Activated T-helper 1 cell treated with Interleukin-2 at 50 U/mL for 16 hours (primary cell): ENCODE measurements around the gene COLQ.
"Not testable (repeated sequence)": the region's sequence is repeated elsewhere in the genome, so short reads cannot be mapped to it uniquely, and the experiment has no call there.

Source experiments
- DNase-seq: peaks from one replicate; pipeline ENCODE4 v3.0.0-alpha.2; 2020; ENCODE audit warnings: low read depth

The COLQ gene

DNA sequence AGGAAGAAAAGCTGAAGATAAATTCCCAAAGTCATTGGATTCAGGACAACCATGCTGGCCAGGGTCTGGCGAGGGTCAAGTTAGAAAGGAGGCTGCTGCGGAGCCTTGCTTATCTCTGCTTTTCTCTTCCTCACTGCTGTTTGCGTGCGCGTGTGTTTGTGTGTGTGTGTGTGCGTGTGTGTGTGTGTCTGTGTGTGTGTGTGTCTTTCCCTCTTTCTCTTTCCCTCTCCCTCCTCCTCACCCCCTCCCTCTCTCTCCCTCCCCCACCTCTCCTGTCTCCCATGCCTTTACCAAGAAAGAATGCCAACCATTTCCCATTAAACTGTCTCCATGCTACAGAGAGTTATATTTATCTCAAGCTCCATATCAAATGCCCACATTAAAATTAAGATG is at the start of gene COLQ:
TSS of gene COLQ (minus strand) at position 134 of the 393 bp plus-strand sequence. CDS start at position 53, 81 bp downstream.
- no peak for DNase-seq

DNA sequence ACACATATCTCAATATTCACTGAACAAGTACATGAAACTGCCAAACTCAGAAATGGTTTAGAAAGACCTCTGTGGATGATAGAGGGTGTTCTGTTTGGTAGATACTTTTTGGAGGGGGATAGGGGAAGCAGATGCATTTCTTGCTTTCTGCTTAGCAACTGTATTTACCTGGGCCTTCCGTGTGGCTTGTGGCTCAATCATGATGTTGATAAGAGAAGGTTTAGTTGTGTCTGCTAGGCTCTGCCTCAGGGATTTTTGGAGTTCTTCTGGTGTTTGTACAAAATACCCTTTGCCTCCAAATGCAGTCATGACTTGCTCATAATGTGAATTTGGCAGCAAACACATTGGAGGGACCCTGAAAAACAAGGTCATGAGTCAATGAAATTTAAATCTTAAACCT is 41.7 kb upstream of the COLQ start:
- DNase-seq, result no peak

DNA sequence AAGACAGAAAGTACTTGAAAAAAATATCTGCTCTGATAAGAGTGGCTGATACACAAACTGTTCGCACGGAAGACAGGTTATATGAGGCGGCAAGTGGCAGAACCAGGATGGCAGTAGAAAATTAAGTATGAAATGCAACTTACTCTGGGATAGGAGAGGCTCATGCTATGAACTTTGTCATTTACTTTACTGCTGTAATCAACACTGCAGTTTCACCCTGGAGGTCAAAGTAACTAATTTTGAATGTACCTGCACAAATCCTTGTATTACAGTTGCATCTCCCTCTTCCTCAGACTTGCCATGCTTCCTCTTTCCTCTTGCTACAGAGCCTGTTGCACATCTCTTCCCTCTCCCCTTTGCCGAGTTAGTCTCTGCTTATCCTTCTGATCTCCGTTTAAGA is 41.1 kb upstream of the COLQ start:
- no peak for DNase-seq

DNA sequence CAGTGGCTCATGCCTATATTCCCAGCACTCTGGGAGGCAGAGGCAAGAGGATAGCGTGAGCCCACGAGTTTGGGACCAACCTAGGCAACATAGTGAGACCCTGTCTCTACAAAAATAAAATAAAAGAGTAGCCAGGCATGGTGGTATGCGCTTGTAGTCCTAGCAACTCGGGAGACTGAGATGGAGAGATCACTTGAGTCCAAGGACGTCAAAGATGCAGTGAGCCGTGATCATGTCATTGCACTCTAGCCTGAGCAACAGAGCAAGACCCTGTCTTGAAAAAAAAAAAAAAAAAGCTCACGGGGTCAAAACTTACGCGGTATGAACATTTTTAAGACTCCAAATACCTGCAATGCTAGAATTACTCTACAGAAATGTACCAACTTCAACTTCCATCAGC is 37.1 kb upstream of the COLQ start:
- DNase-seq, result no peak

DNA sequence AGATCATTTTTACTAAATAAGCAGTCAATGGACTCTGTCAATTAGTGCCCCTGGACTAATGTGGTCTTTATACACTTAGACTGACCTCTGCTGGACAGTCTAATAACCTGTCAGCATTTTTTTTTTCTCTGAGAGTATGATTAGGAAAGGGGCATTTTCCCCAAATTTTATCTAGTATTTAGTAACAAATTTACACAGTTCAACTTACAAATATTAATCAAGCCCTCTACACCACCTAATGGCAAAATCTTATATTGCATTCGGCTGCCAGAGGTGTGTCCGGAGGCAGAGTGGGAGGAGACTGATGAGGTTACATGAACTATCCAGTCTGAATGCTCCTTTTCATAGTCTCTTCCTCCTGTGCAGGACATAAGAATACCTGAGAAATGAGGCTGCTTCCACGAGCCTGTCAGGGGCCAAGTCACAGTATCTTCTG is 36.0 kb upstream of the COLQ start:
- peak; percentile 13 for DNase-seq

DNA sequence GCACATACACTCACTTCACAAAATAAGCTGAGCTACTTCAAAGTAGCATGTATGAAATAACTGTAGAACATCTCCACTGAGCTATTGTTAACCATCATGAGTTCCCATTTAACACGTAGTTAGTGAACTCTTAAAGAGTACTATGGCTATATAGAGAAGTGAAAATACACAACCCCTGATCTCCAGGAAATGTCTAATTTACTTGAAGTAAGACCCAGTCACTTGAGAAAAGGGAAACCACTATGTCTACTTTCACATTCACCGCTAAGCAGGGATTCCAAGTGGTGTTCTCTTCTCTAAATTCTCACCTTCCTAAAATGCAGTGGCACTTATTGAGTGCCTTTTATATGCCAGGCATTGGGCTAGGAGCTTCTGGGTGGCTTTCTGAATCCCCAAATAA is 35.0 kb upstream of the COLQ start:
- no peak for DNase-seq

DNA sequence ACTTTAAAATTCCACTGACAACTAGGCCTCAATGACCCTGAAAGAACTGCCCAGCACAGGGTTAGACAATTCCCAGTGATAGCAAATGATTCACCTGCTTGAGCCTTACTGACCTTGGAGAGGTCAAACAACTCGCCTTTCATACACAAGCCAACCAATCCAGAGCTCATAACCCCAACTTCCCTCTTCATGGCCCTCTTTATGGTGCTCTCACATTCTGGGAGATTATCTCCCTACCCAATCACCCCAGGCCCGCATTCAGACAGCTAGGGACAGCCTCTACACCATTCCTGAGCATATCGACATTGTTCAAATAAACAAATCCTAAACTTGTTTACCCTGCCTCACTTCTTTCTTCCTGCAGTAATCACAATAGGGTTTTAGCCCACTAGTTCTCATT is 32.2 kb upstream of the COLQ start:
- no peak for DNase-seq

DNA sequence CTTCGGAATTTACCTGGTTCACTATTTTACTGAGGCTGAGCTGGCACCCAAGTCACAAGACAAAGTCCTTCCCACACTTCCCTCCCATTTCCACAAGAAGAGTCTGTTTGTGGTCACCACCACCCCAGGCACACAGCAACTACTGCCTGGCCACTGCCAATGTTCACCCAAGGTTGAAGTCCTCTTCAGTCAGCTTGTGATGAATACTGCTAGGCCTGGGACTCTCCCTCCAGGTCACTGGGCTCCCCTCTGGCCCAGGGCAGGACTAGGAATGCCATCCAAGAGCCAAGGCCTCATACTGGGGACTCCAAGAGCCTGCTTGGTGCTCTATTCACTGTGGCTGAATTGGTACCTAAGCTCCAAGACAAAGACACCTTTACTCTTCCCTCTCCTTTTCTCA is 30.4 kb upstream of the COLQ start:
- DNase-seq, result no peak

DNA sequence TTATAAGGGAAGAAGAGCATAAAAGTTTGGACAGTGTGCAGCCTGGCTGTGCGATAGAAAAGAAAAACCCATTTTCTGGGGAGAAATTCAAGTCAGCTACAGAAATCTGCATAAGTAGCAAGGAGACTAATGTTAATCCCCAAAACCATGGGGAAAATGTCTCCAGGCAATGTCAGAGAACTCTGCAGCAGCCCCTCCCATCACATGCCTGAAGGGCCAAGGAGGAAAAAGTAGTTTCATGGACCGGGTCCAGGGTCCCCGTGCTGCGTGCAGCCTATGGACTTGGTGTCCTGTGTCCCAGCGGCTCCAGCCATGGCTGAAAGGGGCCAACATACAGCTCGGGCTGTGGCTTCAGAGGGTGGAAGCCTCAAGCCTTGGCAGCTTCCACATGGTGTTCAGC is 28.3 kb upstream of the COLQ start:
- no peak for DNase-seq

DNA sequence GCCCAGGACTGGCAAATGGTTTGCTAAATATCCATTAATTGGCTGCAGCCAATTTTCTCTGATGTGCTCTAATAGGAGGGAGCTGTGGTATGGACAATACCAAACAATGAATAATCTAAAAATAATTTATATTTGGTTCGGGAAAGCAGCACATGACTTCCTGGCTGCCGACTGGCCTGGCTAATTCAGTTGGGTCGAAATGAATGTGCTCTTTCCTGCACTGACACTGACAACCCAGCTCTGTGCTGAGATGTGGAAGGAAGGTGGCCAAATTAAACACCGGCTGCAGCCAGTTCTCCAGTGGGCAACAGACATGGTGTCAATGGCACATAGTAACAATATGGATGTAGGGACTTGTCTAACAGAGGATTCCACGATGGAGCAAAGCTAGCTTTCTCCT is 21.1 kb upstream of the COLQ start:
- DNase-seq, result no peak

DNA sequence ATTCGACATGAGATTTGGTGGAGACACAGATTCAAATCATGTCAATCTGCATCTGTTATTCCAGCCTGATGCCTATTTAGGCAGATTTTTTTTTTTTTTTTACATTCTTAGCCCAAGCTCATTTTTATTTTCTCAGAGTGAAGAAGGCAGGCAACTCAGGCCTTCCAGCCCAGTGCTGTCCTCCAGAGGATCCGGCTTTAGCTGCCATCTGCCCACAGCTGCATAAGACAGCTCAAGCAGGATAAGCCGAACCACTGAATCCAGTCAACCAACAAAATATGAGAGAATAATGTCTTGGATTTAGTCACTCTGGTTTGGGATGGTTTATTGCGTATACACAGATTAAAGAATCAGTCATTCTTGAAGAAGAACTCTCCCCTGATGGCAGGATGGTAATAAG is 19.9 kb upstream of the COLQ start:
- no peak for DNase-seq

DNA sequence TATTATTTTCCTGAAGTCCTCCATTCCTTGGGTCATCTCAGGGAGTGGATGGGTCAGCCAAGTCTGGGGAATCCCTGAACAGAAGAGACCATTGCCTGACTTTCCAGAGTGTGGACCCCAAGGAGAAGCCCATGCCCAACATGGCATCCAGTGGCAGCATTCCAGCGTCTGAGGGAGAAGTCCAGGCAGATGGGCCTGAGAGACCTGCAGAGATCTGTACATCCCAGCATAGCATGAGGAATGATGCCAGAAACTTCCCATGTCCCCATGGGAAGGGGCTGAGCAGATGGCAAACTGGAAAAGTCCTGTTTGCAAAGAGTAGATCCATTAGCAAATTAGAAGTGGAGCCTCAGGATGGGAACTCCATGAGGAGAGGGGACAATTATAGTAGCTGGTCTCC is 17.6 kb upstream of the COLQ start:
- DNase-seq, result no peak

DNA sequence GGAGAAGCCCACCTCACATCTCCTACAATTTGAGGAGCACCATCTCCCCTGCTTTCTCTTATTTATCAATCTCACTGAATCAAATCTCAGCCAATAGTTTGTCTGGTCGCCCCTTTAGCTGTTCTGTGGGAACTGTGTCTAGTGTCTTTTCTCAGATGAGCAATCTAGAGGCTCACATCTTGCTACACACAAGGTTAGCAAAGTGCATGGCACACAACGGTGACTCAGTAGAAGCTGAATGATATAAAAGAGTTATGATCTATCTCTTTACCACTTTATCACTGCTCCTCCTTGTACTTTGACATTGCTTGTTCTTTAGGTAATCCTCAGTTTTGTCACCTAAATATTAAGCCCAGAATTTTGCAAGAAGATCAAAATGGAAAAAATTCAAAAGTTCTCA is 16.8 kb upstream of the COLQ start:
- DNase-seq, result no peak

DNA sequence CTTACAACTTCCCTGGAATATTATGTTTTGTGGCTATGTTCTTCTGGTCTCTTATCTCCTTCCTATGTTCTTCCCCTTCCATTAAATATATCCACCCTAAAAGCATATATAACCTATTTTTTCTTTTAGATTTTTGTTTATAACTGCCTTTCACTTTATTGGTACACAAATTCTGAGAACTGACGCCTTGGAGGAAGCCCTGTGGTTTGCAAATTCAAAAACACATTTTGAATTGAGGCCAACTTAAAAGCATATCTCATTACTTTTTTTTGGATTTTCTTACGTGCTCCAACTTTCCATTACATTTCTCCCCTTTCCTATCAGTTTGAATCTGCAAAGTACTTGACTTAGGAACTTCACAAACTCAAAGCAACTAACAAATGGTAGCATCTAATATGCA is 15.3 kb upstream of the COLQ start:
- DNase-seq, result no peak

DNA sequence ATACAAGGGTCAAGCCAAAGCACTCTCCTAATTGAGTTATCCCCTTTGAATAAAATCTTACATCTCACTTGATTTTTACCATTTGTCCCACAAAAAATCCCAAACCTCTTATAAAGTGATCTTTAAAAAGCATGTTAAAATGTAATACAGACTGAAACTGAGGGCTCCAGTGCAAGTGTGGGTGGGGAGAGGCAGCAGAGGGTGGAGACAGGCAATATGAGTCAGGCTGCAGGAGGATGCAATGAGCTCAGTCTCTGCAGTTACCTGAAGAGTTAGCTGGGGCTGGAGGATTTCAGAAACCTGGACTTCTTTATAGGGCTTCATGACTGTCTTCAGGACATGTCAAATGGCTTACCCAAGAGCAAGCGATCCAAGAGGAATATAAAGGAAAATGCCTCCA is 14.2 kb upstream of the COLQ start:
- peak; percentile 41 for DNase-seq

DNA sequence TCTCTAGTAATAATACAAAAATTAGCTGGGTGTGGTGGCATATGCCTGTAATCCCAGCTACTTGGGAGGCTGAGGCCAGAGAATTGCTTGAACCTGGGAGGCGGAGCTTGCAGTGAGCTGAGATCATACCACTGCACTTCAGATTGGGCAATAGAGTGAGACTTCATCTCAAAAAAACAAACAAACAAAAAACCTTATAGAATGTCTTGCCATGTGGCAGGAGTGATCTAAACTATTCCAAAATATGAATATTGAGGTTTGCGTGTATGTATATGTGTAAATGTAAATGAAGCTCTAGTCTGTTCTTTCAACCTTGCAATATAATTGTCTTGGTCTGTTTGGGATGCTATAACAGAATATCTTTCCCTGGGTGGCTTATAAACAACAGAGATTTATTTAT is 11.1 kb upstream of the COLQ start:
- not testable (repeated sequence) for DNase-seq

DNA sequence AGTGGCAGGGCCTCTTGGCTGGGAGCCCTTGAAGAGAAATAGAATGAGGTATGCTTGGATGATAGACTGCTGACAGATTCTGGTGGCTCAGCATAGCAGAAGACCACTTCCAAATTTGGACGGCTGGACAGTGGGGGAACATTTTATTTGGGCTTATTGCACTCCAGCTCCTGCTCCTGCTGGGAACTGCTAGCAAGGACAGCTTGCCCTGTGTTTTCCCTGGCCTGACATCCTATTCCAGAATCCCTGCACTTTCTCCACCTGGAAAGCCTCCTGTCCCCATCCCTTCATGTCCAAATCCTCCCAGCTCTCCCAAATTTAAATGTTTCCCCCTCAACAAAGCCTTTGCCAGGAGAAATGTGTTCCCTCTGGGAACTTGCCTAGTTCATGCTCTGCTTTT is 9.8 kb upstream of the COLQ start:
- DNase-seq, result no peak

DNA sequence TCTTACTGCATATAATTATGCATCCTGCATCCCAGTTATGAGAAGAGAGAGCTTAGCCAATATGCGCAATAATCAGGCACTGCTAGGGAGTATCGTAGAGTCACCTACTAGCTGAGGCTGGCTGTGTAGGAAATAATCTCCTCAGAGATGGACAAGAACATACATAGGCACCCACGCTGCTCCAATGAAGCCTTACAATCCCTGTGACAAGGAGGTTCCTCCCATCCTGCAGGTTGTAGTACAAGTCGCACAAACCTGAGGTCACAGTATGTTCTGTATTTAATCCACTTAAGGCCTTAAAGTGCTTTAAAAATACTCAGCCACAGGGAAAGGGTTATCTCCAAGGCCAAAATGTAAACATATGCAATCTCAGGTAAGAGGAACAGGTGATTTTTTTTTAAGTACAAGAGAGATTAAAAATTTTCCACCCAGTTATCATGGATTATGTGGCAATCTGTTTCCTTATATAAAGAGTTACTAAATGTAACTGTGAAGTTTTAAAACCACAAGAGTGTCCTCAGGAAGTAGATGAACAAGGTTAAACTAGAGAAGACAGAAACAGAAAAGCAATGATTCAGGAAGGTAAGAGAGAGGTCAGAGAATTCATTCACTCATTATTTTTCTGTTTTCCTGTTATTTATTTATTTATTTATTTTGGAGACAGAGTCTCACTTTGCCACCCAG is 7.5 kb upstream of the COLQ start:
- DNase-seq, result no peak

DNA sequence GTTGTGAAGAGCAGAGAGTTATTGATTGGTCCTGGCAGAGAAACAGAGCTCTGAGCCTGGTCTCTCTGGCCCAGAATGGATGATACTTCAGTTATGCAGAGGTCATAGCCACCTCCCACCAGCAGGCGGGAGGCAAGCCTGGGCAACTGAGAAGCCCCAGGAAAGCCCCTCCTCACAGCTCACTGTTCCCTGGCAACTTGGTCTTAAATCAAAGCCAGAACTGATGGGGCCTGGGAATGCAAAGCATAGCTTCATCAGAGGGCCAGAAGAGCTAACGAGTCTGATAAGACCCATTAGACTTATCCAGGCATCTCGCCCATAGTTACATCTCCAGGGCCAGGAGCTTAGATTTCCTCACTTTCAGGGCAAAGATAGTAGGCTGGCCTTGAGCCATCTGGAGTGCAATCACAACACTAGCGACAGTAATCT is 5.5 kb upstream of the COLQ start:
- no peak for DNase-seq

DNA sequence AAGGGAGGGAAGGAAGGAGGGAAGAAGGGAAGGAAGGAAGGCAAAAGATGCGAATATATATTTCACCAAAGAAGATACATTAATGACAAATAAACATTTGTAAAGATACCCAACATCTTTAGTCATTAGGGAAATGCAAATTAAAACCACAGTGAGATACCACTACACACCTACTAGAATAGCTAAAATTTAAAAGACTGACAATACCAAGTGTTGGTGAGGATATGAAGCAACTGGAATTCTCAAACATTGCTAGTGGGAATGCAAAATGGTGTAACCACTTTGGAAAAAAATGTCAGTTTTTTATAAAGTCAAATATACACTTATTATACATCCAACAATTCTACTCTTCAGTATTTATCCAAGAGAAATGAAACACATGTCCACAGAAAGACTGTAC is 4.3 kb upstream of the COLQ start:
- no peak for DNase-seq

DNA sequence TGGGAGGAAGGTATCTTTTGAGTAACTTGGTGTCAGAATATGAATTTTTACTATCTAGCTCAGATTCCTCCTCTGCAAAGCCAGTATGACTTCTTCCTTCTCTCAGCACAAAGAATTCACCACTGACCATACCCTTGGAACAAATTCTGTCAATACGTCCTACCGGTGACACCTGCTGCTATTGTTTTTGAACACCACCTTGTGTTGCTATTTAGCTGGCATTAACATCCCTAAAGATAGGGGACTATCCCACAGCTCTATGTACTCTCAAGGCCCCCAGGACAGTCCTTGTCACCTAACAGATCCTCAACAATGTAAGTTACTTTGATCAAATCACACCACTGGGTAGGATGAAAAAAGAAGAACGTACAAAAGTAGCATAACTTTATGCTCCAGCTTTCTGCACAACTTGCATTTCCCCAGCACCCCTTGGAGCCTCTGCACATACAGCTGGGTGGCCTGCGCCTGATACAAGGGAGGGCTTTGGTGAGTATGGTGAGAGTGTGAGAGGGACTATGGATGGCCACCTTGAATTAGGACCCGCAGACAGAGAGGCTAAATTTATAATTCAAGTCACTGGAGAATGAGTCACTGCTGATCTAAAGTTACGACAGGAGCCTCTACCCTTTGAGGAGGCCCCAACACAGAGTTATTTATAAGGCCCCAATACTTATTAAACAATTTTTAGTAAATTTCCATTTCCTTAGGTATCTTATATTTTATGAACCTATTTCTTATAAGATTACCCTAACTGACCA is 2.3 kb upstream of the COLQ start:
- DNase-seq, result no peak

DNA sequence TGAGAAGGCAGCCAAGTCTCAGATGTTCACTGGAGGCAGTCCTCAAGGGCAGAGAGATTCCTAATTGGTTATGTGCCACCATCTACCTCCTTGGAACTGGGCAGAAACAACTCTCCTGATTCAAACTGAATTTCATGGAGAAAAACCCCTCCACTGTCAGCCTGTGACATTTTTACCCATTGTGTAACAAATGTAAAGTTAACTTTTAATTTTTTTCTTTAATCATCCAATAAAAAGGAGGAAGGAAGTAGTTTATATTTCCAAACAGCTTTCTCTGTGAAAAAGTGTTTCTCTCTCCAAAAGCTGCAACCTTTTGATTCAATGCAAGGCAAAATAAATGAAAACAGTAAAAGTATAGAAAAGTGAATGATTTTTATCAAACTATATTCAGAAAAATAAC is 510 bp upstream of the COLQ start:
- DNase-seq, result no peak

DNA sequence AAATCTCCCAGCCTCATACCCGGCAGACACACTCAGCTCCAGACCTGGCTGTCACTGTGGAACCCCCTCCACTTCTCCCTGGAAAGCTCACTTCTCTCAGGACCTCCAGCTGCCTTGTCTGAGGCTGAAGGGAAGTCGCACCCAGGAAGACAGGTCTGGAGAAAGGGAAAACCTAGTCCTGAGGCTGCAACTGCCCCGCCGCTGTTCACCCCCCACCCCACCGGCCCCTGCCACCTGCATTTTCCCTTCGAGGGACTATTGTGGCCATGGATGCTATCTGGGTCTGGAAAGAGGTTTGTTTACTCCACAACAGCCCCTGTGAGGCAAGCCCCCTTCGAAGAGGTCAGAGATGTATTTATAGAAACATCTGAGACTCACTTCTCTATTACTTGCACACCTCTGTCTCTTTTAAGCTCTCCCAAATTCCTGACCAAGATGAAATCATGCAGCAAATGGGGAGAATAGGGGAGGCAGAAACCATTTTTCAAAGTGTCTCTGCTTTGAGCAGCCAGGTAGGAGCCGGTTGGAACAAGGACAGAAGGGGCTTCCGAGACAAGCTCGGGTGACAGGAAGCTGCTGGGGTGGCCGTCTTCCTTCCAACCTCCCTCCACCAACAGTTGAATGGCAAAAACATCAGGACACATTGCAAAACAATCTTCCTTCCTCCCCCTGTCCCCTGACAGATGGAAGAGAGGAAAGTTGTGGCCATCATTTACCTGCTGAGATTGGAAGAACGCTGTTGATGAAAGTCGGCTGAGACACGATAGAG is 518 bp downstream of the COLQ start:
- DNase-seq, result no peak
